Progenitor cell of endocrine pancreas (in vitro differentiated cells): Measurements from ENCODE around the gene FRMD4A. TPM values are rescaled to one million over a fixed set of nuclear protein-coding genes. Genes with fewer than 3 reads are reported as not detected.

ENCODE experiments used
- DNase-seq: peaks from one replicate; pipeline ENCODE4 v3.0.0; 2021; ENCODE audit warnings: low spot score; ENCODE audit not compliant: unreplicated experiment
- H3K27ac Mint-ChIP-seq: 2 replicates; pipeline ENCODE4 v1.8.0; 2021; ENCODE audit warnings: mild to moderate bottlenecking, moderate library complexity, mixed read lengths
- H3K27me3 Mint-ChIP-seq: 2 replicates; pipeline ENCODE4 v1.8.0; 2021; ENCODE audit warnings: mixed read lengths
- H3K36me3 Mint-ChIP-seq: 2 replicates; pipeline ENCODE4 v1.8.0; 2022; ENCODE audit warnings: mixed read lengths; ENCODE audit not compliant: insufficient read depth
- H3K4me1 Mint-ChIP-seq: 2 replicates; pipeline ENCODE4 v1.8.0; 2021; ENCODE audit warnings: low read depth, mixed read lengths
- H3K4me3 Mint-ChIP-seq: 2 replicates; pipeline ENCODE4 v1.8.0; 2021; ENCODE audit warnings: low read depth, mild to moderate bottlenecking, moderate library complexity, mixed read lengths
- H3K9me3 Mint-ChIP-seq: 2 replicates; pipeline ENCODE4 v1.8.0; 2021; ENCODE audit warnings: low read depth, mixed read lengths
- total RNA-seq: library from RNA; stranded (reverse); gene quantifications from 2 replicates; pipeline ENCODE4 v1.2.1, GENCODE V29; 2021
- TF ChIP-seq, protein P1 (sequence below): fragments of 200-600 bp; sonication (generic); IDR thresholded peaks from one replicate; pipeline ENCODE4 v1.5.0; 2021; ENCODE audit warnings: antibody characterized with exemption, mild to moderate bottlenecking; ENCODE audit not compliant: unreplicated experiment

The FRMD4A gene
- total RNA-seq, 1 donor from 2014 or later = 42.2 TPM

DNA sequence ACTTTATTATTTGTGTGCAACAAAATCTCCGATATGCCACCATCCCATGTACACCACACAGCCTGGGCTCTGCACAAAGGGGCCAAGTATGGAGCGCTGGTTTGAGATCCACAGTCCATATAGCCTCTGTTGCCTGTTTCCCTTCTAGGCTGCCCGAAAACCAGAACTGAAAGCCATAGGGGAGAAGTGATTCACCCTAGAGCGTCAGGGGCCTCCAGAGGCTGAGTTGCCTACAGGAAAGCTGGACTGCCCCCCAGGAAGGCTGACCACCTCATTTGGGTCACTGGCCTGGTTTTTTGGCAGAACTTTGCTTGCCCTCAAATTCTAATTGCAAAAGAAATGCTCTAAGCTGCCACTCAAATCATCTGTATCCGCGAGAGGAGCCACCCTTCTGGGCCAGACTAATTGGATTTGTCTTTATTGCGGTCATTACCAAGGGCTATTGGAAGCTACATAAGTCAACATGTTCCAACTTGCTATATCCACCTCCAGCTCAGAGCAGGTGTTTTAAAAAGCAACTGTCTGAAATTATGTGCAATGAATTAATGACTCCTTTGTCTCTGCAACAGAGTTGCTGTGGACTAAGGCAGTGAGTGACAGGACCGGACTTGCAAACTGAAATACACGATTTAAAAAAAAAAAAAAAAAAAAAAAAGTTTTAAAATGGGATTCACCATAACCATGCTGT lies 28.3 kb upstream of the FRMD4A start:
- Mint-ChIP-seq H3K4me3 (no peak overlapping the region), H3K27ac (no peak overlapping the region)

DNA sequence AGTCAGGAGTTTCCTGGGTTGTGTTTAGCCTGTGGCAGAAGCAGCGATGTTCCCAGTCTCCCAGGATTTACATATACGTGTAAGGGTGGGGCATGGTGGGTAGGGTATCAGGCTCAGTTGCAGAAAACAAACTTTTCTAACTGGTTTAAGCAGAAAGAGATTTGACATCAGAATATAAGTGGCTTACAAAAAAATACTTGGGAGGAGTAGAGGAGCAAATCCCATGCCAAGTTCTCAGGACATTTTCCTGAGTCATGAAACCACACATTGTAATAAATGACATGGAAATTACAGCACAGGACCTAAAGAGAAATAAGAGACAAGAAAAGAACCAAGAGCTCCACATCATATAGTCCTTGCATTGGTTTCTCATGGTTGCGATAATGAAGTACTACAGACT lies 26.2 kb upstream of the FRMD4A start:
- peaks cover 4% of the 10 kb centered on the region for H3K27me3 Mint-ChIP-seq
- no peak for DNase-seq
- TF ChIP-seq, protein P1, sequence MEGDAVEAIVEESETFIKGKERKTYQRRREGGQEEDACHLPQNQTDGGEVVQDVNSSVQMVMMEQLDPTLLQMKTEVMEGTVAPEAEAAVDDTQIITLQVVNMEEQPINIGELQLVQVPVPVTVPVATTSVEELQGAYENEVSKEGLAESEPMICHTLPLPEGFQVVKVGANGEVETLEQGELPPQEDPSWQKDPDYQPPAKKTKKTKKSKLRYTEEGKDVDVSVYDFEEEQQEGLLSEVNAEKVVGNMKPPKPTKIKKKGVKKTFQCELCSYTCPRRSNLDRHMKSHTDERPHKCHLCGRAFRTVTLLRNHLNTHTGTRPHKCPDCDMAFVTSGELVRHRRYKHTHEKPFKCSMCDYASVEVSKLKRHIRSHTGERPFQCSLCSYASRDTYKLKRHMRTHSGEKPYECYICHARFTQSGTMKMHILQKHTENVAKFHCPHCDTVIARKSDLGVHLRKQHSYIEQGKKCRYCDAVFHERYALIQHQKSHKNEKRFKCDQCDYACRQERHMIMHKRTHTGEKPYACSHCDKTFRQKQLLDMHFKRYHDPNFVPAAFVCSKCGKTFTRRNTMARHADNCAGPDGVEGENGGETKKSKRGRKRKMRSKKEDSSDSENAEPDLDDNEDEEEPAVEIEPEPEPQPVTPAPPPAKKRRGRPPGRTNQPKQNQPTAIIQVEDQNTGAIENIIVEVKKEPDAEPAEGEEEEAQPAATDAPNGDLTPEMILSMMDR = no peak
- no peaks in the 10 kb centered on the region for H3K36me3 Mint-ChIP-seq
- no peak overlapping the region for H3K4me3 Mint-ChIP-seq
- H3K27ac Mint-ChIP-seq = no peak overlapping the region
- no peaks in the 10 kb centered on the region for H3K9me3 Mint-ChIP-seq
- peaks cover 2% of the 10 kb centered on the region for H3K4me1 Mint-ChIP-seq

More for the DNA sequence above, 28.3 kb upstream of the FRMD4A start:
- Mint-ChIP-seq H3K9me3 (no peaks in the 10 kb centered on the region), H3K27me3 (peaks cover 15% of the 10 kb centered on the region), H3K36me3 (no peaks in the 10 kb centered on the region), H3K4me1 (no peaks in the 10 kb centered on the region)
- no peak for DNase-seq
- TF ChIP-seq, protein P1 = no peak

DNA sequence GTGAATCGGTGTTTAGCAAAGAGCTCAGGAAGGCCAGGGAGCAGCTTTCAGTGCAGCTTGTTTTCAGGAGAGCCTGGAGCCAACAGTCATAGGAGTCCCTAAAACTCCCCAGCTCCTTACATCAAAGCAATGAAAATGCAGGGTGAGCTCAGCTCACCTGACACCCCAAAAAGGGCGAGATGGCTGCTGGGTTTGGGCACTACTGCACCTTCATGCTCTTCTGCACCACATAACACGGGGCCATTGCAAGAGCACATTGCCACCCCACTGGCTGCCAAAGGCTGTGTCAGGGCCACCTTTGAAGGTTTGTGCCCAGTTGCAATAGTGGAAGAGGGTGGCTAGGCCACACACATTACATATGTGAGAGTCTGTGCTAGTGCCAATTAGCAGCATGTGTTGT lies 25.0 kb upstream of the FRMD4A start:
- Mint-ChIP-seq H3K36me3 (no peaks in the 10 kb centered on the region), H3K9me3 (no peaks in the 10 kb centered on the region), H3K27me3 (peaks cover 3% of the 10 kb centered on the region), H3K27ac (no peak overlapping the region), H3K4me3 (no peak overlapping the region), H3K4me1 (peaks cover 2% of the 10 kb centered on the region)
- no peak for DNase-seq
- TF ChIP-seq, protein P1 = no peak

DNA sequence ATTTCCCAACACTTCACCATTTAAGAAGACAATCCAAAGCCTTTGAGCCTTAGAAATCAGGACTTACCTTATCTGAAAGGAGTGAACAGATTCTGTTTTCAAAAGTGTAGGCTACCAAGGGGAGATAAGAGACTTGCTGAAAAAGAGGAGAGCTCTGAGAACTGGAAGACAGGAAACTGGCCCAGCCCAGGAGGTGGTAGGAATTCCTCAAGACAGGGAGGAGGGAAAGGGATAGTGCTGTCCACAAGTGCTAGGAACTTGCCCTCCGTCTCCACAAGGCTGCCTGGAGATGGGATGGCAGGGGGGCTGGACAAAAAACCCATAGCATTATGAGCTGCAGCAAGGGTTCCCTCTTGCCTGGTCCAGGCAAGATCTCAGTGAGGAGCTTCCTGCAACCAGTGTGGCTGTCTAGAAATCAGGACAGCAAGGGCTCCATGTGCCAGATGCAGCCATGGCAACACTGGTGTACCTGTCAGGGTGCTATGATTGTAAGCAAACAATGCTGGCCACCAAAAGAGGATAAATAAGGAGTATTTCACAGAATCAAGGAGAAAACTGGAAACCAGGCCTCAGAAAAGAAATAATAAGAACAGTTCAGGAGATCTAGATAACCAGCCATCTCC lies 22.7 kb upstream of the FRMD4A start:
- DNase-seq = no peak
- no peak overlapping the region for H3K4me3 Mint-ChIP-seq

DNA sequence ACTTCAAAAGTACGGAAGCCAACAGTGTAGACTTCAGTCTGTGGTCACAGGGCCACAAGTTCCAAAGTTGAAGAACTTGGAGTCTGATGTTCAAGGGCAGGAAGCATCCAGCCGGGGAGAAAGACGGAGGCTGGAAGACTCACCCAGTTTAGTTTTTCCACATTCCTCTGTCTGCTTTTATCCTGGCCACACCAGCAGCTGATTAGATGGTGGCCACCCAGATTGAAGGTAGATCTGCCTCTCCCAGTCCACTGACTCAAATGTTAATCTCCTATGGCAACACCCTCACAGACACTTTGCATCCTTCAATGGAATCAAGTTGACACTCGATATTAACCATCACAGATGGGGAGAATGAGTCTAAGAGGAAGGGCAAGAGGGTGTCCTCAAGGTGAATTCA lies 19.3 kb upstream of the FRMD4A start:
- H3K4me1 Mint-ChIP-seq = peaks cover 2% of the 10 kb centered on the region
- no peaks in the 10 kb centered on the region for H3K36me3 Mint-ChIP-seq
- H3K27me3 Mint-ChIP-seq = no peaks in the 10 kb centered on the region
- TF ChIP-seq, protein P1 = no peak
- H3K27ac Mint-ChIP-seq = no peak overlapping the region
- DNase-seq = no peak
- H3K9me3 Mint-ChIP-seq = no peaks in the 10 kb centered on the region
- H3K4me3 Mint-ChIP-seq = no peak overlapping the region

More for the DNA sequence above, 22.7 kb upstream of the FRMD4A start:
- Mint-ChIP-seq H3K4me1 (peaks cover 2% of the 10 kb centered on the region), H3K36me3 (no peaks in the 10 kb centered on the region), H3K27me3 (peaks cover 3% of the 10 kb centered on the region), H3K9me3 (no peaks in the 10 kb centered on the region), H3K27ac (no peak overlapping the region)
- TF ChIP-seq, protein P1 = no peak
